Measurements from ENCODE around the gene EPHB1.

DNA sequence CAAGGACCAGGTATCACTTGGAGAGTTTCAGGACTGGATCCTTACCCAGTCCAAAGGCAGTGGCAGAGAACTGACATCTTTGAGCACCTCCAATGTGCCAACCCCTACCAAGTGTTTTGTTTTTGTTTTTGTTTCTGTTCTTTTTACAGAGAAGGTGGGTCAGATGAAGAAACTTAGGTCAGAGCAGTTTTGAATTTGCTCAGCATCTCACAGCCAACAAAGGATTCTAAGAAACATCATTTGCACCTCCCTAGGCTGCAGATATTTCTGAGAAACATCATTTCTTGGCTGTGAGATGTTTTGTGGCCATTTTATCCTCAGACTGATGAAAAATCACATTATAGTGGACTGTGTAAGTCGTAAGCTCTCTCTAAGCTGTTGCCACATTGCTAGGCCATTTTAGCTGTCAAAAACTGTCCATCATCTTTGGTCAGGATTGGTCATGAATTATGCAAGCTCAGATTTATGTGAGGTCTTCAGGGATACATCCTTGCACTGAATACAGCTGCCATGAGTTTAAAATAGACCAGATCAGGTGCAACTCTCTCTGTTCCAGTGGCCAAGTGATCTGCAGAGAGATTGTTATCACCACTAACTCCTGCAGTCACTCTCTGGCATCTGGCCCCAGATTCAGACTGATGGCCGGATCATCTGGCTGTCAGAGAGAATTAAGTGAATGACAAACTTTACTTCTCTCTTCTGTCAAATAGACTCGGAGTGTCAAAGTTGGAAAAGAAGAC is 341.5 kb downstream of the EPHB1 start:
- TF ChIP-seq, protein P1, sequence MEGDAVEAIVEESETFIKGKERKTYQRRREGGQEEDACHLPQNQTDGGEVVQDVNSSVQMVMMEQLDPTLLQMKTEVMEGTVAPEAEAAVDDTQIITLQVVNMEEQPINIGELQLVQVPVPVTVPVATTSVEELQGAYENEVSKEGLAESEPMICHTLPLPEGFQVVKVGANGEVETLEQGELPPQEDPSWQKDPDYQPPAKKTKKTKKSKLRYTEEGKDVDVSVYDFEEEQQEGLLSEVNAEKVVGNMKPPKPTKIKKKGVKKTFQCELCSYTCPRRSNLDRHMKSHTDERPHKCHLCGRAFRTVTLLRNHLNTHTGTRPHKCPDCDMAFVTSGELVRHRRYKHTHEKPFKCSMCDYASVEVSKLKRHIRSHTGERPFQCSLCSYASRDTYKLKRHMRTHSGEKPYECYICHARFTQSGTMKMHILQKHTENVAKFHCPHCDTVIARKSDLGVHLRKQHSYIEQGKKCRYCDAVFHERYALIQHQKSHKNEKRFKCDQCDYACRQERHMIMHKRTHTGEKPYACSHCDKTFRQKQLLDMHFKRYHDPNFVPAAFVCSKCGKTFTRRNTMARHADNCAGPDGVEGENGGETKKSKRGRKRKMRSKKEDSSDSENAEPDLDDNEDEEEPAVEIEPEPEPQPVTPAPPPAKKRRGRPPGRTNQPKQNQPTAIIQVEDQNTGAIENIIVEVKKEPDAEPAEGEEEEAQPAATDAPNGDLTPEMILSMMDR (IDR thresholded peaks at IDR 0.05) = no peak
- no peak for TF ChIP-seq POLR2A (IDR thresholded peaks at IDR 0.05)

All from esophagus squamous epithelium (tissue), 4 donors.